Hepatocyte (in vitro differentiated cells): Measurements from ENCODE around the gene EXOC3L4.

Experiments
- CTCF ChIP-seq: fragments of 200-600 bp; sonication (generic); IDR thresholded peaks from 2 replicates; pipeline ENCODE4 v1.5.1; 2016; ENCODE audit warnings: antibody characterized with exemption, mild to moderate bottlenecking; ENCODE audit not compliant: poor library complexity
- EZH2 ChIP-seq: fragments of 200-600 bp; sonication (generic); IDR thresholded peaks from 2 replicates; pipeline ENCODE4 v1.6.1; 2016; ENCODE audit warnings: antibody characterized with exemption, mild to moderate bottlenecking, borderline replicate concordance
- EZH2phosphoT487 ChIP-seq: fragments of 200-600 bp; sonication (generic); IDR thresholded peaks from one replicate; pipeline ENCODE4 v1.6.1; 2018; ENCODE audit warnings: antibody characterized with exemption, mild to moderate bottlenecking, low read depth, moderate library complexity; ENCODE audit not compliant: unreplicated experiment, severe bottlenecking

- no peak for TF ChIP-seq CTCF
- no peak for TF ChIP-seq EZH2
- no peak for TF ChIP-seq EZH2phosphoT487
Measured at GRCh38 chr14:103067231-103067954, 27.1 kb upstream of the EXOC3L4 start.
